ENCODE results near the gene ASS1.
A peak's percentile ranks its signal among the peaks of the same experiment; 100 is the strongest.
"Not testable (repeated sequence)": the region's sequence is repeated elsewhere in the genome, so short reads cannot be mapped to it uniquely, and the experiment has no call there.

Gene ASS1

DNA sequence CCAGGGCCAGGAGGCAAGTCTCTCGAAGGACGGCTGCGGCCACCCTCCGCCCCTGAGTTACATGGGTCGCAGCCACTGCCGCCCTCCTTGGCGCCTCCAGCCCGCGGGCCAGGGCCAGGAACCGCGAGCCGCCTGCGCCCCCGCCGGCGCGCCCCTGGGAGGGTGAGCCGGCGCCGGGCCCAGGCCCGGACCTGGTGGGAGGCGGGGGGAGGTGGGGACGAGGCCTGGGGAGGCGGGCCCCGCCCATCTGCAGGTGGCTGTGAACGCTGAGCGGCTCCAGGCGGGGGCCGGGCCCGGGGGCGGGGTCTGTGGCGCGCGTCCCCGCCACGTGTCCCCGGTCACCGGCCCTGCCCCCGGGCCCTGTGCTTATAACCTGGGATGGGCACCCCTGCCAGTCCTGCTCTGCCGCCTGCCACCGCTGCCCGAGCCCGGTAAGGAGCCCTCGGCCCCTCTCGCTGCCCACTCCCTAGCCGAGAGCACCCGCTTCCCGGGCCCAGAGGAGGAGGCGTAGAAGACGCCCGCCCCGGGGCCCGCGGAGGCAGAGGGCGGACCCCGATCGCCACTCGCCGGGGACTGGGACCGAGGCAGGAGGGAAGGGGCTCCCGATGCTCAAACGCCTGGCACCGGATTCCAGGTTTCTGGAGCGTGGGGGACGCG is at the start of gene ASS1:
TSS of gene ASS1 (plus strand) at position 397 of the 657 bp plus-strand sequence. CDS start 7,268 bp downstream, outside the sequence.
- DNase-seq (ENCODE audit: low read depth in 2 of 2), result peak in 1 of 2 donors; percentile 63

- no peak for DNase-seq (ENCODE audit: low read depth in 2 of 2)
Observed at GRCh38 chr9:130395810-130396435, 48.8 kb upstream of the ASS1 start.

DNA sequence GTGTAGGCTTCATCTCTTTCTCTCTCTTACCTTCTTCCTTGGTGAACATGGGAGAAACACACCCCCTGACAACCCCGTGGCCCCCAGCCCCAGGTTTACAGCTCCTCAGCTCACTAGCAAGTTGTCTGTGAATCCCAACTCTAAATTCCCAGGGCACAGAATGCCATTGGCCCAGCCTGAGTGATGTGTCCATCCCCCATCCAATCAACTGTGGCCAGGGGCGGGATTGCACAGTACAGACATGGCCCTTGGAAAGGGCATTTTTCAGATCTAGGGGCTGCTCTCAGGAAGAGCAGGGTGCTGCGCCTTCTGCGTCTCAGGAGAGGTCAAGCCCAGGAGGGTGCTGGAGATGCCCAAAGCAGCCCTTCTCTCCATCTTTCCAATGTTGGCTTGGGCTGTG is 48.2 kb upstream of the ASS1 start:
- no peak for DNase-seq (ENCODE audit: low read depth in 2 of 2)

GRCh38 chr9:130398487-130399240 is 46.1 kb upstream of the ASS1 start:
- no peak for DNase-seq (ENCODE audit: low read depth in 2 of 2)

GRCh38 chr9:130399768-130400167 is 45.0 kb upstream of the ASS1 start:
- no peak for DNase-seq (ENCODE audit: low read depth in 2 of 2)

GRCh38 chr9:130400870-130401269 is 43.9 kb upstream of the ASS1 start:
- DNase-seq (ENCODE audit: low read depth in 2 of 2), result no peak

- DNase-seq (ENCODE audit: low read depth in 2 of 2), result not testable (repeated sequence)
Observed at GRCh38 chr9:130401742-130402141, 43.0 kb upstream of the ASS1 start.

GRCh38 chr9:130402243-130402642 is 42.5 kb upstream of the ASS1 start:
- no peak for DNase-seq (ENCODE audit: low read depth in 2 of 2)

GRCh38 chr9:130402645-130403440 is 41.9 kb upstream of the ASS1 start:
- DNase-seq (ENCODE audit: low read depth in 2 of 2), result no peak

- DNase-seq (ENCODE audit: low read depth in 2 of 2), result no peak
Observed at GRCh38 chr9:130405657-130406257, 39.0 kb upstream of the ASS1 start.

- no peak for DNase-seq (ENCODE audit: low read depth in 2 of 2)
Observed at GRCh38 chr9:130406278-130406895, 38.4 kb upstream of the ASS1 start.

DNA sequence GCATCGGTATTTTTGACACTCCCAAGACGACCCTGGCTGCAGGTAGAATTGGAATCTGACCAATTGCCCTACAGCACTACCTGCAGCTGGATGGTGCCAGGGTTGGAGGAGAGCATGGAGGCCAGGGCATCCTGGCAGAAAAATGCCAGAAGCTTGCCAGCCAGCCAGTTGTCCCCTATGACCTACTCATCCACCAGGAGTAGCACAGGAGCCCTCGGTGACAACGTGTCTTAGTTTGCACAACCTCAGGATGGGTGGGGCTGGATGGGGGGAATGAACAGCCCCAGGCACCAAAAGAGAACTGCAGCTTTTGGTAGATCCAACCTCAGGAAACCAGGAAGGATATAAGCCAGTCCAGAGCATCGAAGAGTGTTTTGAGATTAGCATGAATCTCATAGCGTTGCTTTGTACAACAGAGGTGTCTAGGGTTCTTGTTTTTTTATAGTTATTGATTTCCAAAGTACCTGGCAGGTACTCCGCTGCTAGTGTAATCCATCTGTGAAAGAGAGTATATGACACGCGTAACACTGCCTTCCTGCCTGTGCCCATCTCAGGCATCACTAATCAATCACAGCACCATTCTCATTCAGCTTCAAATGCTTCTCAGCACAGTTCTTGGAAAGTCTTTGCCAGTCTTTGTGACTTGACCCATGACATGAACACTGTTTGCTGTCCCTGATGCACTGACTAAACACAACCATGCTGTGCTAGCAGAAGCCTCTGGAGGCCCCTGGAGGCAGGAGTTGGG is 36.7 kb upstream of the ASS1 start:
- DNase-seq (ENCODE audit: low read depth in 2 of 2), result no peak

DNA sequence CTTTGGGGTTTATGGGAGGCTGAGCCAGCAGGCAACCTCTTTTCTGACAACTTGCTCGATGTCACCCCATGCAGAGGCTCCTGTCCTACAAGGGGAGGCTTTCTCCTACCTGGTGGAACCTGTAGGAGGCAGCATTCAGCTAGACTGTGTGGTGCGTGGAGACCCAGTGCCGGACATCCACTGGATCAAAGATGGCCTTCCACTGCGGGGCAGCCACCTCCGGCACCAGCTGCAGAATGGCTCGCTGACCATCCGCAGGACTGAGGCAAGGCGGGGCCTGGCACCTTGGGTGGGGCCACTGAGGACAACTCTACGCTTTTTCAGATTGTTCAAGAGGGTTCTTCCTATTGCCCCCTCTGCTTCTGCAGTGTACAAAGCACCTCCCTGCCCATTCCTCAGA is 36.1 kb upstream of the ASS1 start:
- DNase-seq (ENCODE audit: low read depth in 2 of 2), result no peak

GRCh38 chr9:130409246-130409645 is 35.5 kb upstream of the ASS1 start:
- DNase-seq (ENCODE audit: low read depth in 2 of 2), result no peak

DNA sequence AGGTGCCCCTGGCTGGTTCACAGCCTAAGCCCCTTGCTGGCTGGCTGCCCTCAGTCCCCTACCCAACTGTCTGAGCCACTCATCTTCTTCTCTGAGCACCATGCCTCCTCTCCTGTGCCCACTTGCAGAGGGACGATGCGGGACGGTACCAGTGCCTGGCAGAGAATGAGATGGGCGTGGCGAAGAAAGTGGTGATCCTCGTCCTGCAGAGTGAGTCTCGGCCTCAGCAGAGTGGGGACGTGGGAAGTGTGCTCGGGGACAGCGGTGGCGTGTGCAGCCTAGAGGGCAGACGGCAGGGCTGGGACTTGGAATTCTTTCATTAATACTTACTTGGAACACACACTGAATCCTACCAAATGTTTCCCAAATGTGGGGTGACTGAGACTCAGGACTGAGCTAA is 34.3 kb upstream of the ASS1 start:
- no peak for DNase-seq (ENCODE audit: low read depth in 2 of 2)

- no peak for DNase-seq (ENCODE audit: low read depth in 2 of 2)
Observed at GRCh38 chr9:130411566-130411915, 33.2 kb upstream of the ASS1 start.

DNA sequence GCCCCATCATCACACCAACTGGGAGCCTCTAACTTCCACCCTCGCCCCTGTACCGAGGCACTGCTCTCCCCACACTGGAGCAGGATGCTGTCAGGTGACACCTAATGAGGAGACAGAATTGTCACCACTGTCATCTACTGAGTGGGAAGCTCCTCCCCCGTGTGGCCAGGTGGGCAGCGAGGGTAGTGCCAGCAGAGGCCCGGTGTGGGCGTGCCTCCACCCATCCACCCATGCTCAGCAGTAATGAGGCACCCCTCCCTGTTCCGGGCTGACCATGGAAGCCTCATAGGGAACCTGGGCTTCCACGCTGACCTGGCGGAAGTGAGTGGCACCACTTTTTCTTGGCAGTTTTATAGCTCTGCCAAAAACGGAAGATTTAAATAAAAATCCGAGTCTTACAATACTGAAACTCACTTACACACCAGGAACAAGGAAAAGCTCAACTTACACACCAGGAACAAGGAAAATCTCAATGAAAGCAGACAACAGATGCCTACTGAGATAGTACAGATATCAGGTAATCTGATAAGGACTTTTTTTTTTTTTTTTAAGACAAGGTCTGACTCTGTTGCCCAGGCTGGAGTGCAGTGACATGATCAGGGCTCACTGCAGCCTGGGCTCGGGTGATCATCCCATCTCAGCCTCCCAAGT is 30.6 kb upstream of the ASS1 start:
- no peak for DNase-seq (ENCODE audit: low read depth in 2 of 2)

DNA sequence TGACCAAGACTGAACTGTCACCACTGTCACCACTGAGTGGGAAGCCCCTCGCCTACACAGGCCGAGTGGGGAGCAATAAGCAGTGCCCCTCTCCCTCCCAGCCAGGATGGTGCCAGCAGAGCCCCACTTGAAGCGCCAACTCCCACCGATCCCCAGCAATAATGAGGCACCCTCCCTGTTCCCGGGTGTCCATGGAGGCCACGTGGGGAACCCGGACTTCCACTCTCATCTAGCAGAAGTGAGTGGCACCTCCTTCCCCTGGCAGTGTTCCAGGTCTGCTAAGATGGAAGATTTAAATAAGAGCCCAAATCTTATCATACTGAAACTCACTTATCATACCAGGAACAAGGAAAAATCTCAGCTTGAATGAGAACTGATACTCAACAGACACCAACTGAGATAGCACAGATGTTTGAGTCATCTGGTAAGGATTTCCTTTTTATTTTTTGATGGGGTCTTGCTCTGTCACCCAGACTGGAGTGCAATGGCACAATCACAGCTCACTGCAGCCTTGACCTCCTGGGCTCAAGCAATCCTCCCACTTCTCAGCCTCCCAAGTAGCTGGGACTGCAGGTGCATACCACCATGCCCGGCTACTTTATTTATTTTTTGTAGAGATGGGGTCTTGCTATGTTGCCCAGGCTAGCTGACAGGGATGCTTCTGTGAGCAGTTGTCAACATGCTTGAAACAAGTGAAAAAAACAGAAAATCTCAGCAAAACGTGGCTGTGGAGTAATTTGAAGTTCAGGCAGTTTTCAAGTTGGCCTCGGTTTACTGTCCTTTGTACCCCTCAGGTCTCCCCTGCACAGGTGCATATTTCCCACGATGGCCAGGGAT is 29.6 kb upstream of the ASS1 start:
- no peak for DNase-seq (ENCODE audit: low read depth in 2 of 2)

DNA sequence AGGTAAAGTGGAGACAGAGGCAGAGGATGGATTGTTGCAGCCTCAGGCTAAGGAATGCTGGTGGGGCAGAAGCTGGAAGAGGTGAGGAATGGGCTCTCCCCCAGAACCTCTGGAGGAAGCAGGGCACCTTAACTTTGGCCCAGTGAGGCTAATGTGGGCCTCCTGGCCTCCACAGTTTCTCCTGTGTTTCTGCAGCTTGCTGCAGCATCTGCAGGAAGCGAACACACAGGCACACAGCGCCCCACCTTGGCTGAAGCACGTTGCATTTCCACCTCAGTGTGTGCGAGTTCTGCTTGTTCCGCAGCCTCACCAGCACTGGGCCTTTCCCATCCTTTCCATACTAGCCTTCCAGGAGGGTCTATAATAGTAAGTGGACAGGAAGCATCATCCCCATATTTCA is 27.2 kb upstream of the ASS1 start:
- DNase-seq (ENCODE audit: low read depth in 2 of 2), result no peak

Data from stimulated activated CD8-positive, alpha-beta memory T cell treated with anti-CD3 and anti-CD28 coated beads, Interleukin-7, amount 100 ng/mL, for 4 hours (primary cell).